ENCODE data around the gene AK1. TPM values are rescaled to one million over a fixed set of nuclear protein-coding genes. Genes with fewer than 3 reads are reported as not detected.

The AK1 gene
- total RNA-seq, 1 donor, result 106 TPM

DNA sequence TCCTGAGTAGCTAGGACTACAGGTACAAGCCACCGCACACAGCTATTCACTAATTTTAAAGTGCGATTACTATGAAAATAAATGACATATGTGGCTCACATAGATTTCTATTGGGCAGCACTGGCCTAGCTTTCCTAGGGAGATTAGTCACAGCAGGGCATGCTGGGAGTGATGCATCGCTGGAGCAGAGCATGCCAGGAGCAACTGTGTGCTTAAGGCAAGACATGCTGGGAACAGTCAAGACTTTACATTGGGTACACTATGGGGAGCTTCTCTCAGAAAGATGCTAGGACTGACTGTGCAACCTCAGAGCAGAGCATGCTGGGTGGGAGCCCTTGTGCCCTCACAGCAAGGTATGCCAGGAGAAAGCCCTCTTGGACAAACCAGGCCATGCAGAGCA lies 12.6 kb upstream of the AK1 start:
- Histone ChIP-seq H3K4me1 (ENCODE audit: insufficient read depth, low read length) (no peaks in the 10 kb centered on the region), H3K27me3 (ENCODE audit: insufficient read depth, low read length) (no peaks in the 10 kb centered on the region), H3K36me3 (ENCODE audit: insufficient read depth, low read length) (peaks cover 84% of the 10 kb centered on the region), H2AFZ (ENCODE audit: low read length) (no peak overlapping the region), H4K20me1 (ENCODE audit: insufficient read depth, low read length) (peaks cover 21% of the 10 kb centered on the region), H3K79me2 (ENCODE audit: insufficient read depth, low read length) (peaks cover 7% of the 10 kb centered on the region), H3K27ac (ENCODE audit: low read depth, low read length) (no peak overlapping the region), H3K4me3 (ENCODE audit: insufficient read depth, low read length) (no peak overlapping the region), H3K9me3 (ENCODE audit: low read depth, low read length) (peaks cover 2% of the 10 kb centered on the region), H3K4me2 (ENCODE audit: insufficient read depth, low read length) (no peak overlapping the region)
- peak; percentile 73 for DNase-seq (ENCODE audit: insufficient read length, low spot score, missing footprints)
- TF ChIP-seq CTCF (IDR thresholded peaks at IDR 0.05; ENCODE audit: extremely low read depth, low read depth, low read length), result no peak

DNA sequence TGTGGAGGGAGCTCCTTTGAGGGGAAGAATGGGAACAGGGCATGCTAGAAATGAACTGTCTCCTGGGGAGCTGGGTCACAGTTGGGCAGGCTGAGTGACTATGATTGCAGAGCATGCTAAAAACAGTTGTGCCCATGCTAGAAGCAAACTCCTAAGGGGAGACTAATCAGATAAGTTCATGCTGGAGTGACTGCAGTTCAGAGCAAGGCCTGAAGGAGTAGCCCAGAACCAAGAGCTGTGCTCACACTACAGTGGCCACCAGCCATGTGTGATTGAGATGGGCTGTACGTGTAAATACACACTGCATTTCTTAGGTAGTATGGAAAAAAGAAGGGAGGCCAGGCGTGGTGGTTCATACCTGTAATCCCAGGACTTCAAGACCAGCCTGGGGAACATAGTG lies 10.3 kb upstream of the AK1 start:
- Histone ChIP-seq H4K20me1 (ENCODE audit: insufficient read depth, low read length) (peaks cover 22% of the 10 kb centered on the region), H3K9me3 (ENCODE audit: low read depth, low read length) (no peaks in the 10 kb centered on the region), H3K4me3 (ENCODE audit: insufficient read depth, low read length) (no peak overlapping the region), H3K27me3 (ENCODE audit: insufficient read depth, low read length) (no peaks in the 10 kb centered on the region), H3K4me2 (ENCODE audit: insufficient read depth, low read length) (no peak overlapping the region), H3K36me3 (ENCODE audit: insufficient read depth, low read length) (peaks cover 61% of the 10 kb centered on the region), H3K79me2 (ENCODE audit: insufficient read depth, low read length) (peaks cover 3% of the 10 kb centered on the region), H2AFZ (ENCODE audit: low read length) (no peak overlapping the region), H3K27ac (ENCODE audit: low read depth, low read length) (no peak overlapping the region), H3K4me1 (ENCODE audit: insufficient read depth, low read length) (no peaks in the 10 kb centered on the region)
- peak; percentile 40 for TF ChIP-seq CTCF (IDR thresholded peaks at IDR 0.05; ENCODE audit: extremely low read depth, low read depth, low read length)
- DNase-seq (ENCODE audit: insufficient read length, low spot score, missing footprints), result peak; percentile 62

- peaks cover 22% of the 10 kb centered on the region for H4K20me1 ChIP-seq (ENCODE audit: insufficient read depth, low read length)
- no peaks in the 10 kb centered on the region for H3K4me1 ChIP-seq (ENCODE audit: insufficient read depth, low read length)
- H3K79me2 ChIP-seq (ENCODE audit: insufficient read depth, low read length), result no peaks in the 10 kb centered on the region
- H3K4me2 ChIP-seq (ENCODE audit: insufficient read depth, low read length), result no peak overlapping the region
- TF ChIP-seq CTCF (IDR thresholded peaks at IDR 0.05; ENCODE audit: extremely low read depth, low read depth, low read length), result no peak
- no peak overlapping the region for H3K4me3 ChIP-seq (ENCODE audit: insufficient read depth, low read length)
- no peaks in the 10 kb centered on the region for H3K27me3 ChIP-seq (ENCODE audit: insufficient read depth, low read length)
- H3K27ac ChIP-seq (ENCODE audit: low read depth, low read length), result no peak overlapping the region
- no peak overlapping the region for H2AFZ ChIP-seq (ENCODE audit: low read length)
- H3K36me3 ChIP-seq (ENCODE audit: insufficient read depth, low read length), result peaks cover 54% of the 10 kb centered on the region
- H3K9me3 ChIP-seq (ENCODE audit: low read depth, low read length), result no peaks in the 10 kb centered on the region
- peak; percentile 83 for DNase-seq (ENCODE audit: insufficient read length, low spot score, missing footprints)
These were observed 9.0 kb upstream of the AK1 start for GRCh38 chr9:127886401-127886972.

DNA sequence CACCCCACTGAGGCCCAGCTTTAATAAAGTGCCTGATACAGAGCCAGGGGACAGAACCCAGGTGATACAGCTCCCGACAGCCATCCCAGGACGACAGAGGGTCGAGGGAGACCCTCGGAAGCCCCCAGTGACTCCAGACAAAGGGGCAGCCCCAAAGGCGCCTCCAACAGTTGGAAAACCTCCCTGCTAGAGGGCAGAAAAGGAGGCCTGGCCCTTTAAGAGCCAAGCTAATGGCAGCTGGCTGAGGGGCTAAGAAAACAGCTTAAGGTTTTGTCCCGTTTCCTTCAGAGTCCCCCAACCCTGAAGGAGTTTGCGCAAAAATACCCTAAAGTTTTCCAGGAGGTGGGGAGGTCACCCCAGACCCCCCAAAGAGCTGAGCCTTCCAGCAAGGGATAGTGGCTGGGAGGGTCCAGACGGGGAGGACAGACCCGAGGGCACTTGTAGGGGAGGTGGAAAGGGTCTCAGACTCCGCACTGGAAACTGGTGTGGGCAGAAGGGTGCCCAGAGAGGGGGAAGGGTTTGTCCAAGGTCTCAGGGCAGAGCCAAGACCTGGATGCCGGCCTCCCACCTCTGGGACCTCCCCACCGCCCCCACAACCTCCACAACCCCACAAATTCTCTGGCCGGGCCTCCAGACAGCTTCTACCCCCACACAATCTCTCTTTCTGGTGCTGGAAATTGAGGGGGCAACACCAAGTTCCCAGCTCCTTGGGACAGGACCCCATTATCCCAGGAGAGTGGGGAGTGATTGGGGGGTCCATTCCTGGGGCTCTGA lies 8.2 kb upstream of the AK1 start:
- peaks cover 47% of the 10 kb centered on the region for H3K36me3 ChIP-seq (ENCODE audit: insufficient read depth, low read length)
- no peaks in the 10 kb centered on the region for H3K4me1 ChIP-seq (ENCODE audit: insufficient read depth, low read length)
- no peak overlapping the region for H3K4me3 ChIP-seq (ENCODE audit: insufficient read depth, low read length)
- H3K27ac ChIP-seq (ENCODE audit: low read depth, low read length), result no peak overlapping the region
- H3K9me3 ChIP-seq (ENCODE audit: low read depth, low read length), result no peaks in the 10 kb centered on the region
- H3K27me3 ChIP-seq (ENCODE audit: insufficient read depth, low read length), result no peaks in the 10 kb centered on the region
- no peak overlapping the region for H3K4me2 ChIP-seq (ENCODE audit: insufficient read depth, low read length)
- no peak overlapping the region for H2AFZ ChIP-seq (ENCODE audit: low read length)
- H3K79me2 ChIP-seq (ENCODE audit: insufficient read depth, low read length), result no peaks in the 10 kb centered on the region
- peaks cover 19% of the 10 kb centered on the region for H4K20me1 ChIP-seq (ENCODE audit: insufficient read depth, low read length)
- DNase-seq (ENCODE audit: insufficient read length, low spot score, missing footprints), result peak; percentile 14
- no peak for TF ChIP-seq CTCF (IDR thresholded peaks at IDR 0.05; ENCODE audit: extremely low read depth, low read depth, low read length)
